HFFc6 (cell line): ENCODE data around the gene HLF. TPM values are rescaled to one million over a fixed set of nuclear protein-coding genes. Genes with fewer than 3 reads are reported as not detected.

Source experiments
- DNase-seq: peaks from one replicate; pipeline ENCODE4 v3.0.0-alpha.2; 2018
- H3K27ac Mint-ChIP-seq: 2 replicates; pipeline ENCODE4 v1.8.0; 2020; ENCODE audit warnings: mild to moderate bottlenecking, mixed read lengths
- H3K27me3 Mint-ChIP-seq: 2 replicates; pipeline ENCODE4 v1.8.0; 2021; ENCODE audit warnings: mild to moderate bottlenecking, moderate library complexity, mixed read lengths; ENCODE audit not compliant: insufficient read depth
- H3K36me3 Mint-ChIP-seq: 2 replicates; pipeline ENCODE4 v1.8.0; 2021; ENCODE audit warnings: low read depth, mixed read lengths
- H3K4me1 Mint-ChIP-seq: 2 replicates; pipeline ENCODE4 v1.8.0; 2020; ENCODE audit warnings: low read depth, mixed read lengths
- H3K4me3 Mint-ChIP-seq: 2 replicates; pipeline ENCODE4 v1.8.0; 2020; ENCODE audit warnings: mild to moderate bottlenecking, moderate library complexity, mixed read lengths
- H3K9me3 Mint-ChIP-seq: 2 replicates; pipeline ENCODE4 v1.8.0; 2020; ENCODE audit warnings: mild to moderate bottlenecking, mixed read lengths
- long read RNA-seq: library from polyadenylated mRNA; unstranded; transcript quantifications from one replicate; pipeline ENCODE4 v2.0.0, GENCODE V29; 2019
- total RNA-seq, 6 experiments: library from RNA; stranded (reverse); fragmentation: NEBNext Ultra II Directional; extraction: Animal tissue kit (Norgen Biotek cat#: 25700); gene quantifications; 2 replicates in 1 of 6; 3 replicates in 5 of 6; pipeline ENCODE4 v1.2.3, GENCODE V29; 2021
- TF ChIP-seq, protein P1 (sequence below): fragments of 200-600 bp; sonication (generic); IDR thresholded peaks from 2 replicates; pipeline ENCODE4 v1.5.0; 2021; ENCODE audit warnings: antibody characterized with exemption, mild to moderate bottlenecking

Gene HLF, protein sequence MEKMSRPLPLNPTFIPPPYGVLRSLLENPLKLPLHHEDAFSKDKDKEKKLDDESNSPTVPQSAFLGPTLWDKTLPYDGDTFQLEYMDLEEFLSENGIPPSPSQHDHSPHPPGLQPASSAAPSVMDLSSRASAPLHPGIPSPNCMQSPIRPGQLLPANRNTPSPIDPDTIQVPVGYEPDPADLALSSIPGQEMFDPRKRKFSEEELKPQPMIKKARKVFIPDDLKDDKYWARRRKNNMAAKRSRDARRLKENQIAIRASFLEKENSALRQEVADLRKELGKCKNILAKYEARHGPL
- not detected for total RNA-seq
- long read RNA-seq: 0 reads

DNA sequence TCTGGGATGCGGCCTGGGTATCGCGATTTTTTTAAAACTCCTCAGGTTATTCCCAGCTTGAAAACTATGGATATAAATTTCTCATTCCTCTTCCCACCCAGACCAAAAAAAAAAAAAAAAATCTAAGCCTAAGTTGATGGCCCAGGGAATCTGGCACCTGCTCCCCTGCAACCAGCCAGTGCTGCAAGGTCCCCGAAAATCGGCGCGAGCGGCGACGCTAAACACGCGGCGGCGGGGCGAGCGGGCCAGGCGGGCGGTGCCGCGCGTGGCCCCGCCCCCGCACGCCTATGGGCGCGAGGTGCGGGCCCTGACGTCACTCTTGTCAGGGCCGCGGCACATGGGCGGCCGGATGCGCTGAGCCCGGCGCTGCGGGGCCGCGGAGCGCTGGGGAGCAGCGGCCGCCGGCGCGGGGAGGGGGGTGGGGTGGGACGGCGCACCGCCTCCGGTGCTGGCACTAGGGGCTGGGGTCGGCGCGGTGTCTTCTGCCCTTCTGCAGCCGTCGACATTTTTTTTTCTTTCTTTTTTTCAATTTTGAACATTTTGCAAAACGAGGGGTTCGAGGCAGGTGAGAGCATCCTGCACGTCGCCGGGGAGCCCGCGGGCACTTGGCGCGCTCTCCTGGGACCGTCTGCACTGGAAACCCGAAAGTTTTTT is at the start of gene HLF:
TSS of gene HLF (plus strand) at position 316 of the 654 bp plus-strand sequence. CDS start 525 bp downstream, outside the sequence.
- H3K36me3 Mint-ChIP-seq: no peaks in the 10 kb centered on the region
- no peaks in the 10 kb centered on the region for H3K4me1 Mint-ChIP-seq
- TF ChIP-seq, protein P1, sequence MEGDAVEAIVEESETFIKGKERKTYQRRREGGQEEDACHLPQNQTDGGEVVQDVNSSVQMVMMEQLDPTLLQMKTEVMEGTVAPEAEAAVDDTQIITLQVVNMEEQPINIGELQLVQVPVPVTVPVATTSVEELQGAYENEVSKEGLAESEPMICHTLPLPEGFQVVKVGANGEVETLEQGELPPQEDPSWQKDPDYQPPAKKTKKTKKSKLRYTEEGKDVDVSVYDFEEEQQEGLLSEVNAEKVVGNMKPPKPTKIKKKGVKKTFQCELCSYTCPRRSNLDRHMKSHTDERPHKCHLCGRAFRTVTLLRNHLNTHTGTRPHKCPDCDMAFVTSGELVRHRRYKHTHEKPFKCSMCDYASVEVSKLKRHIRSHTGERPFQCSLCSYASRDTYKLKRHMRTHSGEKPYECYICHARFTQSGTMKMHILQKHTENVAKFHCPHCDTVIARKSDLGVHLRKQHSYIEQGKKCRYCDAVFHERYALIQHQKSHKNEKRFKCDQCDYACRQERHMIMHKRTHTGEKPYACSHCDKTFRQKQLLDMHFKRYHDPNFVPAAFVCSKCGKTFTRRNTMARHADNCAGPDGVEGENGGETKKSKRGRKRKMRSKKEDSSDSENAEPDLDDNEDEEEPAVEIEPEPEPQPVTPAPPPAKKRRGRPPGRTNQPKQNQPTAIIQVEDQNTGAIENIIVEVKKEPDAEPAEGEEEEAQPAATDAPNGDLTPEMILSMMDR: no peak
- no peak within 1 kb of the TSS for H3K4me3 Mint-ChIP-seq
- H3K27ac Mint-ChIP-seq: no peak within 1 kb of the TSS
- H3K27me3 Mint-ChIP-seq: peaks cover 21% of the 10 kb centered on the region
- H3K9me3 Mint-ChIP-seq: no peaks in the 10 kb centered on the region
- no peak for DNase-seq

DNA sequence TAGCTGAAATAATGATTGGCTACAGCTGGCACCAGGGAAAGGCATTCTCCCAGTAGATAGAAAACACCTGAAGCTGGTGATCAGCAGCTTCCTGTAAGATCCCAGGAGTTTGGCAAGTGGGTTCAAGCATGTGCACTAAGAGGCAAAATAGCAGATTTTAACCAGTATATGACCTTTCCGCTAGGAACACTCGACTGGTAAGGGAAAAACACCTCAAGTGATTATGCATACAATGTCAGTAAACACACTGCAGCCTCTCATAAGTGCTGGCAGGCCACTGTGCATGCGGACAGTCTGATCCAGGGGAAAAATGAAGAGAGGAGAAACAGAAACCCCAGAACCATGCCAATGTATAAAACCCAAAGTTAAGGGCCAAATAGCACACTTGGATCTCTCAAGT is 49.0 kb upstream of the HLF start:
- H3K4me1 Mint-ChIP-seq: no peaks in the 10 kb centered on the region
- peaks cover 2% of the 10 kb centered on the region for H3K27me3 Mint-ChIP-seq
- H3K9me3 Mint-ChIP-seq: no peaks in the 10 kb centered on the region
- H3K36me3 Mint-ChIP-seq: no peaks in the 10 kb centered on the region
- TF ChIP-seq, protein P1: no peak
- DNase-seq: no peak
- H3K4me3 Mint-ChIP-seq: no peak overlapping the region
- no peak overlapping the region for H3K27ac Mint-ChIP-seq

- no peak for DNase-seq
- H3K27me3 Mint-ChIP-seq: peaks cover 2% of the 10 kb centered on the region
- H3K36me3 Mint-ChIP-seq: no peaks in the 10 kb centered on the region
- H3K4me1 Mint-ChIP-seq: no peaks in the 10 kb centered on the region
- no peaks in the 10 kb centered on the region for H3K9me3 Mint-ChIP-seq
- H3K27ac Mint-ChIP-seq: no peak overlapping the region
- H3K4me3 Mint-ChIP-seq: no peak overlapping the region
- TF ChIP-seq, protein P1: no peak
Observed at GRCh38 chr17:55216888-55217287, 47.9 kb upstream of the HLF start.

DNA sequence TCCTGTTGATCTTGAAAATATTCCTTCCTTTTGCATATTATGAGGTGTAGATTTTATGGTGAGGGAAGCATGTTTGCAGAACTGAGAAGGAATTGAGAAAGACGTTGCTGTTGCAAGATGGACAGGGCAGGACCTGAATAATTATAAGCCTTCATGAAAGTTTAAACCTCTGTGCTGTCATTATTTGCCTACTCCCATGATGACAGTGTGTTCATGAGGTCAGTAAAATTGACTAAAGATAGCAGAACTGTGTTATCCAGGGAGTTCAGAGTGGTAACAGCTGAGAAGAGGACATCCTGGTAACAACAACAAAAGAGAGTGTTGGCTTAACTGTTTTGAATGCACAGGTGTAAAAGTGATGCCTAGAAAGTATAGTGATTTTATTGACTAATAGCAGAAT is 45.3 kb upstream of the HLF start:
- TF ChIP-seq, protein P1: no peak
- no peak overlapping the region for H3K4me3 Mint-ChIP-seq
- no peaks in the 10 kb centered on the region for H3K4me1 Mint-ChIP-seq
- no peaks in the 10 kb centered on the region for H3K9me3 Mint-ChIP-seq
- H3K36me3 Mint-ChIP-seq: no peaks in the 10 kb centered on the region
- H3K27ac Mint-ChIP-seq: no peak overlapping the region
- peaks cover 2% of the 10 kb centered on the region for H3K27me3 Mint-ChIP-seq
- no peak for DNase-seq

- TF ChIP-seq, protein P1: no peak
- H3K9me3 Mint-ChIP-seq: no peaks in the 10 kb centered on the region
Observed at GRCh38 chr17:55219934-55220333, 44.8 kb upstream of the HLF start.

More at GRCh38 chr17:55219934-55220333, 44.8 kb upstream of the HLF start:
- Mint-ChIP-seq H3K27ac (no peak overlapping the region), H3K4me1 (no peaks in the 10 kb centered on the region), H3K27me3 (peaks cover 2% of the 10 kb centered on the region), H3K4me3 (no peak overlapping the region), H3K36me3 (no peaks in the 10 kb centered on the region)
- no peak for DNase-seq
